GM18505 (cell line): ENCODE results near the gene SMPD4.
"Not testable (repeated sequence)": the region's sequence is repeated elsewhere in the genome, so short reads cannot be mapped to it uniquely, and the experiment has no call there.

Source experiments
- ATAC-seq: cut with Tn5 transposase; IDR thresholded peaks from one replicate; pipeline ENCODE4 v1.9.1; 2021; ENCODE audit not compliant: unreplicated experiment
- POLR2A ChIP-seq: IDR thresholded peaks from 4 replicates; pipeline ENCODE4 v1.6.1; 2011; ENCODE audit warnings: borderline replicate concordance; ENCODE audit not compliant: insufficient read depth, insufficient read length; ENCODE audit errors: extremely low read depth

The SMPD4 gene

GRCh38 chr2:130154773-130155765 is 26.3 kb downstream of the SMPD4 start:
- TF ChIP-seq POLR2A, result no peak
- no peak for ATAC-seq

- not testable (repeated sequence) for ATAC-seq
Measured at GRCh38 chr2:130154423-130154770, 27.0 kb downstream of the SMPD4 start.

- ATAC-seq, result not testable (repeated sequence)
Measured at GRCh38 chr2:130153721-130154422, 27.5 kb downstream of the SMPD4 start.

GRCh38 chr2:130152816-130153595 is 28.4 kb downstream of the SMPD4 start:
- no peak for ATAC-seq
- TF ChIP-seq POLR2A, result no peak

- ATAC-seq, result not testable (repeated sequence)
Measured at GRCh38 chr2:130152136-130152815, 29.1 kb downstream of the SMPD4 start.

GRCh38 chr2:130151145-130151512 is 30.3 kb downstream of the SMPD4 start:
- not testable (repeated sequence) for ATAC-seq

- ATAC-seq, result no peak
Measured at GRCh38 chr2:130150181-130151144, 30.9 kb downstream of the SMPD4 start.

GRCh38 chr2:130148515-130148914 is 32.9 kb downstream of the SMPD4 start:
- ATAC-seq, result not testable (repeated sequence)

More at GRCh38 chr2:130150181-130151144, 30.9 kb downstream of the SMPD4 start:
- TF ChIP-seq POLR2A, result no peak

- peak; percentile 87 for ATAC-seq
Measured at GRCh38 chr2:130145006-130145414, 36.4 kb downstream of the SMPD4 start, which contains the start of gene CCDC74B. Gene CCDC74B, minus strand, starts transcription at chr2:130145112. Its CDS starts 116 bp downstream, at chr2:130144996.

GRCh38 chr2:130143266-130144039 is 37.9 kb downstream of the SMPD4 start:
- ATAC-seq, result not testable (repeated sequence)

GRCh38 chr2:130142396-130143265 is 38.8 kb downstream of the SMPD4 start:
- ATAC-seq, result not testable (repeated sequence)

- not testable (repeated sequence) for ATAC-seq
Measured at GRCh38 chr2:130141645-130142370, 39.6 kb downstream of the SMPD4 start.

GRCh38 chr2:130141002-130141401 is 40.4 kb downstream of the SMPD4 start:
- ATAC-seq, result not testable (repeated sequence)

GRCh38 chr2:130140516-130140915 is 40.9 kb downstream of the SMPD4 start:
- not testable (repeated sequence) for ATAC-seq

- not testable (repeated sequence) for ATAC-seq
Measured at GRCh38 chr2:130139331-130140280, 41.8 kb downstream of the SMPD4 start.
